ENCODE results near the gene TRIO. TPM values are rescaled to one million over a fixed set of nuclear protein-coding genes. Genes with fewer than 3 reads are reported as not detected.

Gene TRIO
- total RNA-seq, 1 donor from 2014 or later: 71.6 TPM

- TF ChIP-seq CTCF (IDR thresholded peaks at IDR 0.05; ENCODE audit: insufficient read depth, low read length, severe bottlenecking): no peak
- Histone ChIP-seq H3K27me3 (ENCODE audit: control insufficient read depth, insufficient read depth, low read length) (no peaks in the 10 kb centered on the region), H3K4me3 (ENCODE audit: low read depth, low read length) (no peak overlapping the region), H3K36me3 (ENCODE audit: control insufficient read depth, insufficient read depth, low read length) (peaks cover 3% of the 10 kb centered on the region)
- DNase-seq (ENCODE audit: low read depth): no peak
- no peak for FAIRE-seq
Observed at GRCh38 chr5:14306329-14306815, 163.2 kb downstream of the TRIO start.

DNA sequence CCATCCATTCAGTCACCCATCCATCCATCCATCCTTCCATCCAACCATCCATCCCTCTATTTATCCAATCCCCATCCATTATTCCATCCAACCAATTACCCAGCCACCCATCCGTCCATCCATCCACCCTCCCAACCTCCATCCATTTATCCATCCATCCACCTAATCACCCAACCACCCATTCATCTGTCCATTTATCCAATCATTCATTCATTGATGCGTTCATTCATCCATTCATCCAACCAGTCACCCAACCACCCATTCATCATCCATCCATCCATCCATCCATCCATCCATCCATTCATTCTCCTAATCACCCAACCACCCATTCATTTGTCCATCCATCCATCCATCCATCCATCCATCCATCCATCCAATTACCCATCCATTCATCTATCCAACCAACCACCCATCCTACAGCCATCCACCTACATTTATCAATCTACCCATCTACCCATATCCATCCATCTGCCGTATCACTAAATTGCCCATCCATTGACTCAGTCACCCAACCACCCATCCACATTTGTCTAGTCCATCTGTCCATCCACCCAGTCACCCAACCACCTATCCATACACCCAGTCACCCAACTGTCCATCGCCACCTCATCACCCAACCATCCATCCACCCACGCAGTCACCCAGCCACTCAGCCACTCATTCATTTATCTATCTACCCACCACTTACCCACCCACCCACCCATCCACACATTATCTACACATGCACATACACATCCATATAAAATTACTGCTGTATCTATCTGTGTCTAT lies 165.4 kb downstream of the TRIO start:
- Histone ChIP-seq H3K4me3 (ENCODE audit: low read depth, low read length) (no peak overlapping the region), H3K36me3 (ENCODE audit: control insufficient read depth, insufficient read depth, low read length) (peaks cover 3% of the 10 kb centered on the region), H3K27me3 (ENCODE audit: control insufficient read depth, insufficient read depth, low read length) (no peaks in the 10 kb centered on the region)
- no peak for TF ChIP-seq CTCF (IDR thresholded peaks at IDR 0.05; ENCODE audit: insufficient read depth, low read length, severe bottlenecking)
- FAIRE-seq: no peak
- DNase-seq (ENCODE audit: low read depth): no peak

DNA sequence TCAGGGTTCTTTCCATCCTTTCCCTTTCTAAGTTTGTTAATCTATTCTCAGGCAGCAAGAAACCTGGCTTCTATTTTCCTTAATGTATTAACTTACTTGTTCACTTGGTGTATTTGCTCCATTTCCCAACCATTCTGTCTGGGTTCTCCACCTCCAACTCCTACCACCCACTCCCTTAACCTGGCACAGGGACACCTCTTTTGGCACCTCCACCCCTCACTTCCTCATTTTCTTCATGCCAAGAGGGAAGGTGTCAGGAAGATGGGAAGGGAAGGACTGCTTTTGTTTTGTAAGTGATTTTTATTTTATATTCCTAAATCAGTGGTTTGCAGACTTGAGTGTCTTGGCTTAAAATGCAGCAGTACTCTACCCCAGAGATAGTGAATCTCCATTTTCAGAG lies 166.1 kb downstream of the TRIO start:
- no peaks in the 10 kb centered on the region for H3K27me3 ChIP-seq (ENCODE audit: control insufficient read depth, insufficient read depth, low read length)
- no peak for TF ChIP-seq CTCF (IDR thresholded peaks at IDR 0.05; ENCODE audit: insufficient read depth, low read length, severe bottlenecking)
- FAIRE-seq: no peak
- H3K36me3 ChIP-seq (ENCODE audit: control insufficient read depth, insufficient read depth, low read length): peaks cover 3% of the 10 kb centered on the region
- no peak for DNase-seq (ENCODE audit: low read depth)
- no peak overlapping the region for H3K4me3 ChIP-seq (ENCODE audit: low read depth, low read length)

- FAIRE-seq: no peak
- no peaks in the 10 kb centered on the region for H3K27me3 ChIP-seq (ENCODE audit: control insufficient read depth, insufficient read depth, low read length)
- TF ChIP-seq CTCF (IDR thresholded peaks at IDR 0.05; ENCODE audit: insufficient read depth, low read length, severe bottlenecking): no peak
- DNase-seq (ENCODE audit: low read depth): no peak
- H3K36me3 ChIP-seq (ENCODE audit: control insufficient read depth, insufficient read depth, low read length): peaks cover 3% of the 10 kb centered on the region
- H3K4me3 ChIP-seq (ENCODE audit: low read depth, low read length): no peak overlapping the region
Observed at GRCh38 chr5:14309878-14310531, 166.9 kb downstream of the TRIO start.

DNA sequence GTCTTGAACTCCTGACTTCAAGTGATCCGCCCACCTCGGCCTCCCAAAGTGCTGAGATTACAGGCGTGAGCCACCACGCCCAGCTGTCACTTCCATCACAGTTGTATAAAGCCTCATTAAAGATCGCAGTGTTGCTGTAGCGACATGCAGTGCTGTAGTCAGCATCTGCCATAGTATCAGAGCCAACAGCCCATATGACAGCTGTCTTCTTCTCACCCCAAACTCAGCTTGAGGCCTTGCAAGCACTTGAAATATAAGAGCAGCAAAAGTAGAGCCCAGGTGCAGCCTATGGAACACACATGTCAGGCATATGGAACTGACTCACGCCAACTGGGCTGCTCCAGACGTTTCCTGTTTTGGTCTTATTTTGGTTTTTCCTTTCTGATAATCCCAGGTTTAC lies 167.8 kb downstream of the TRIO start:
- Histone ChIP-seq H3K36me3 (ENCODE audit: control insufficient read depth, insufficient read depth, low read length) (peaks cover 3% of the 10 kb centered on the region), H3K27me3 (ENCODE audit: control insufficient read depth, insufficient read depth, low read length) (no peaks in the 10 kb centered on the region), H3K4me3 (ENCODE audit: low read depth, low read length) (no peak overlapping the region)
- DNase-seq (ENCODE audit: low read depth): no peak
- no peak for FAIRE-seq
- no peak for TF ChIP-seq CTCF (IDR thresholded peaks at IDR 0.05; ENCODE audit: insufficient read depth, low read length, severe bottlenecking)
